WTC11 (cell line): Measurements from ENCODE around the gene ZSWIM6.

Experiments
- ATF1 ChIP-seq: sonication (generic); formaldehyde crosslinking; IDR thresholded peaks from 2 replicates; pipeline ENCODE4 v1.8.1; 2023; ENCODE audit warnings: mild to moderate bottlenecking, moderate library complexity, missing genetic modification reagents
- CREM ChIP-seq: sonication (generic); formaldehyde crosslinking; IDR thresholded peaks from 2 replicates; pipeline ENCODE4 v1.8.1; 2022; ENCODE audit warnings: mild to moderate bottlenecking, missing genetic modification reagents, moderate library complexity
- ESRRA ChIP-seq: sonication (generic); formaldehyde crosslinking; IDR thresholded peaks from 2 replicates; pipeline ENCODE4 v1.8.1; 2022; ENCODE audit warnings: mild to moderate bottlenecking, missing genetic modification reagents, borderline replicate concordance
- FOXP1 ChIP-seq: sonication (generic); formaldehyde crosslinking; IDR thresholded peaks from 2 replicates; pipeline ENCODE4 v1.8.0; 2022; ENCODE audit warnings: missing genetic modification reagents, mild to moderate bottlenecking, moderate library complexity, borderline replicate concordance
- IRF2 ChIP-seq: sonication (generic); formaldehyde crosslinking; IDR thresholded peaks from 2 replicates; pipeline ENCODE4 v1.8.0; 2022; ENCODE audit warnings: low read depth, missing genetic modification reagents, borderline replicate concordance
- SP1 ChIP-seq: sonication (generic); formaldehyde crosslinking; conservative IDR thresholded peaks from 2 replicates; pipeline ENCODE4 v1.8.1; 2022; ENCODE audit warnings: missing genetic modification reagents
- TP53 ChIP-seq: sonication (generic); formaldehyde crosslinking; IDR thresholded peaks from 2 replicates; pipeline ENCODE4 v1.8.1; 2023; ENCODE audit warnings: mild to moderate bottlenecking, missing genetic modification reagents
- ZBTB21 ChIP-seq: sonication (generic); formaldehyde crosslinking; IDR thresholded peaks from 2 replicates; pipeline ENCODE4 v1.8.1; 2023; ENCODE audit warnings: mild to moderate bottlenecking, missing genetic modification reagents, borderline replicate concordance
- ZNF232 ChIP-seq: sonication (generic); formaldehyde crosslinking; IDR thresholded peaks from 2 replicates; pipeline ENCODE4 v1.8.0; 2022; ENCODE audit warnings: mild to moderate bottlenecking, missing genetic modification reagents
- TF ChIP-seq, protein P1 (sequence below): fragments of 200-600 bp; IDR thresholded peaks from 2 replicates; pipeline ENCODE4 v1.8.0; 2022; ENCODE audit warnings: antibody characterized with exemption
- TF ChIP-seq, protein P2 (sequence below): sonication (generic); formaldehyde crosslinking; conservative IDR thresholded peaks from 2 replicates; pipeline ENCODE4 v1.8.1; 2023; ENCODE audit warnings: mild to moderate bottlenecking, low read depth, missing genetic modification reagents, moderate library complexity
- TF ChIP-seq, protein P3 (sequence below): sonication (generic); formaldehyde crosslinking; IDR thresholded peaks from 2 replicates; pipeline ENCODE4 v1.8.1; 2022; ENCODE audit warnings: missing genetic modification reagents, borderline replicate concordance

DNA sequence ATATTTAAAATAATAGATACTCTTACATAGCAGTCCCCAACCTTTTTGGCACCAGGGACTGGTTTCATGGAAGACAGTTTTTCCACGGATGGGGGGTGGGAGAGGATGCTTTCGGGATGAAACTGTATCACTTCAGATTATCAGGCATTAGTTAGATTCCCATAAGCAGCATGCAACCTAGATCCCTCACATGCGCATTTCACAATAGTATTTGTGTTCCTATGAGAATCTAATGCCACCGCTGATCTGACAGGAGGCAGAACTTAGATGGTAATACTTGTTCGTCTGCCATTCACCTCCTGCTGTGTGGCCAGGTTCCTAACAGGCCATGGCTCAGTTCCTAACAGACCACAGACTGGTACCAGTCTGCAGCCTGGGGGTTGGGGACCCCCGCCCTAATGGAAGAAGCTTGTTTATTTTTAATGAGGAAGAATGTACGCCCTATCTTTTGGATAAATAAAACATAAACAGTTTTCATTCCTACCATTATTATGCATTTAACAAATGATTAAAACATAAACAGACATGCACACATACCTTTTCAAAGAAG is 187.7 kb downstream of the ZSWIM6 start:
- TF ChIP-seq ATF1 (CRISPR knock-in tag) (no peak), FOXP1 (CRISPR knock-in tag) (no peak), SP1 (no peak), TP53 (CRISPR knock-in tag) (no peak), CREM (CRISPR knock-in tag) (no peak), ZNF232 (CRISPR knock-in tag) (no peak), ESRRA (CRISPR knock-in tag) (no peak), IRF2 (CRISPR knock-in tag) (no peak), ZBTB21 (no peak)
- TF ChIP-seq, protein P1, sequence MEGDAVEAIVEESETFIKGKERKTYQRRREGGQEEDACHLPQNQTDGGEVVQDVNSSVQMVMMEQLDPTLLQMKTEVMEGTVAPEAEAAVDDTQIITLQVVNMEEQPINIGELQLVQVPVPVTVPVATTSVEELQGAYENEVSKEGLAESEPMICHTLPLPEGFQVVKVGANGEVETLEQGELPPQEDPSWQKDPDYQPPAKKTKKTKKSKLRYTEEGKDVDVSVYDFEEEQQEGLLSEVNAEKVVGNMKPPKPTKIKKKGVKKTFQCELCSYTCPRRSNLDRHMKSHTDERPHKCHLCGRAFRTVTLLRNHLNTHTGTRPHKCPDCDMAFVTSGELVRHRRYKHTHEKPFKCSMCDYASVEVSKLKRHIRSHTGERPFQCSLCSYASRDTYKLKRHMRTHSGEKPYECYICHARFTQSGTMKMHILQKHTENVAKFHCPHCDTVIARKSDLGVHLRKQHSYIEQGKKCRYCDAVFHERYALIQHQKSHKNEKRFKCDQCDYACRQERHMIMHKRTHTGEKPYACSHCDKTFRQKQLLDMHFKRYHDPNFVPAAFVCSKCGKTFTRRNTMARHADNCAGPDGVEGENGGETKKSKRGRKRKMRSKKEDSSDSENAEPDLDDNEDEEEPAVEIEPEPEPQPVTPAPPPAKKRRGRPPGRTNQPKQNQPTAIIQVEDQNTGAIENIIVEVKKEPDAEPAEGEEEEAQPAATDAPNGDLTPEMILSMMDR = no peak
- TF ChIP-seq, protein P2, sequence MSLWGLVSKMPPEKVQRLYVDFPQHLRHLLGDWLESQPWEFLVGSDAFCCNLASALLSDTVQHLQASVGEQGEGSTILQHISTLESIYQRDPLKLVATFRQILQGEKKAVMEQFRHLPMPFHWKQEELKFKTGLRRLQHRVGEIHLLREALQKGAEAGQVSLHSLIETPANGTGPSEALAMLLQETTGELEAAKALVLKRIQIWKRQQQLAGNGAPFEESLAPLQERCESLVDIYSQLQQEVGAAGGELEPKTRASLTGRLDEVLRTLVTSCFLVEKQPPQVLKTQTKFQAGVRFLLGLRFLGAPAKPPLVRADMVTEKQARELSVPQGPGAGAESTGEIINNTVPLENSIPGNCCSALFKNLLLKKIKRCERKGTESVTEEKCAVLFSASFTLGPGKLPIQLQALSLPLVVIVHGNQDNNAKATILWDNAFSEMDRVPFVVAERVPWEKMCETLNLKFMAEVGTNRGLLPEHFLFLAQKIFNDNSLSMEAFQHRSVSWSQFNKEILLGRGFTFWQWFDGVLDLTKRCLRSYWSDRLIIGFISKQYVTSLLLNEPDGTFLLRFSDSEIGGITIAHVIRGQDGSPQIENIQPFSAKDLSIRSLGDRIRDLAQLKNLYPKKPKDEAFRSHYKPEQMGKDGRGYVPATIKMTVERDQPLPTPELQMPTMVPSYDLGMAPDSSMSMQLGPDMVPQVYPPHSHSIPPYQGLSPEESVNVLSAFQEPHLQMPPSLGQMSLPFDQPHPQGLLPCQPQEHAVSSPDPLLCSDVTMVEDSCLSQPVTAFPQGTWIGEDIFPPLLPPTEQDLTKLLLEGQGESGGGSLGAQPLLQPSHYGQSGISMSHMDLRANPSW (CRISPR knock-in tag) = no peak
- TF ChIP-seq, protein P3, sequence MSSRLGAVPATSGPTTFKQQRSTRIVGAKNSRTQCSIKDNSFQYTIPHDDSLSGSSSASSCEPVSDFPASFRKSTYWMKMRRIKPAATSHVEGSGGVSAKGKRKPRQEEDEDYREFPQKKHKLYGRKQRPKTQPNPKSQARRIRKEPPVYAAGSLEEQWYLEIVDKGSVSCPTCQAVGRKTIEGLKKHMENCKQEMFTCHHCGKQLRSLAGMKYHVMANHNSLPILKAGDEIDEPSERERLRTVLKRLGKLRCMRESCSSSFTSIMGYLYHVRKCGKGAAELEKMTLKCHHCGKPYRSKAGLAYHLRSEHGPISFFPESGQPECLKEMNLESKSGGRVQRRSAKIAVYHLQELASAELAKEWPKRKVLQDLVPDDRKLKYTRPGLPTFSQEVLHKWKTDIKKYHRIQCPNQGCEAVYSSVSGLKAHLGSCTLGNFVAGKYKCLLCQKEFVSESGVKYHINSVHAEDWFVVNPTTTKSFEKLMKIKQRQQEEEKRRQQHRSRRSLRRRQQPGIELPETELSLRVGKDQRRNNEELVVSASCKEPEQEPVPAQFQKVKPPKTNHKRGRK = no peak
